ENCODE measurements around the gene SGF29. TPM values are rescaled to one million over a fixed set of nuclear protein-coding genes. Genes with fewer than 3 reads are reported as not detected.

Gene SGF29
- 5.3 and 16.4 TPM in 2 replicates for total RNA-seq (ENCODE audit: low replicate concordance)

DNA sequence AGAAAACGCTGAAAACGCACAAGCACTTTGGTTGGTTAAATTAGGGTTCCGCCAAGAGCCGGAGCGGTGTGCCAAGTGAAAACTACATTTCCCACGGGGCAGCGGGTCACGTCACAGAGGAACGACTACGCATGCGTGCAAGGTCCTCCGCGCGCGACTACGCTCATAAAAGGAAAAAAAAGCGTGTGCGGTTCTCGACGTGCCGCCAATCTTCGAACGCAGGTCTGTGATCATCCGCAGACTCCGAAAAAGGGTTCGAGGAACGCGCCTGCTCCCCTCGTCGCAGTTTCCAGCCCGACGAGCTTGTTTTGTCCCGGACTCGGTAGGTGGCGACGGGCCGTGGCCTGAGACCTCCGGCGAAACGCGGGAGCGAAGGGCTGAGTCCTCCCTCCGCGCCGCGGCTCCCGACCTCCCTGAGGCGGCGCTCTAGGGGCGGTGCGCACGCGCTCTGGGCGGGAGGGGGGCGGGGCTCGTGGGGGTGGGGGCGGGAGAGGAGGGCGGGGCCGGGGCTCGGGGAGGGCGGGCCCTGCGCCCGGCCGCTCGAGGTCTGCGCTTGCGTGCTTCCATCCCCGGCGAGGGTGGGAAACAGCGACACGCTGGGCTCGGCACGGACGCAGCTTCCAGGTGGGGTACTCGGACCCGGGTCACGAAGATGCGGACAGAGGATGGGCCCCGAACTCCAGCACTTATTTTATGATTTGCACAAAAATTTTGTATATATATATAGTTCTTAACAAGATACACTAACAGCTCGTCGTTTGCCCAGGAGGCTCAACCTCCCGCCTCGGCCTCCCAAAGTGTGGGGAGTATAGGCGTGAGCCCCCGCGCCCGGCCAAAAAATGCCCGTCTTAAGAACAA is at the start of gene SGF29:
TSS of gene SGF29 (plus strand) at position 145 of the 858 bp plus-strand sequence. CDS start 27,150 bp downstream, outside the sequence.
- H3K4me1 Mint-ChIP-seq, result peaks cover 10% of the 10 kb centered on the region
- Histone ChIP-seq H3K36me3 (no peaks in the 10 kb centered on the region), H3K4me1 (peaks cover 3% of the 10 kb centered on the region), H3K9me3 (ENCODE audit: low read depth) (no peaks in the 10 kb centered on the region), H3K4me2 (peak within 1 kb of the TSS; percentile 78), H3K27me3 (no peaks in the 10 kb centered on the region), H4K20me1 (ENCODE audit: low read depth) (no peaks in the 10 kb centered on the region), H3F3A (ENCODE audit: low read depth) (peaks cover 3% of the 10 kb centered on the region), H3K9ac (peak within 1 kb of the TSS; percentile 39), H3K27ac (peak within 1 kb of the TSS; percentile 88), H2AFZ (replicated peaks) (peak within 1 kb of the TSS; percentile 83), H3K4me3 (peak within 1 kb of the TSS; percentile 68), H3K79me2 (ENCODE audit: low read depth) (peaks cover 15% of the 10 kb centered on the region)
- H3K27ac Mint-ChIP-seq, result peak within 1 kb of the TSS; percentile 86
- H3K36me3 Mint-ChIP-seq, result peaks cover 12% of the 10 kb centered on the region
- peak within 1 kb of the TSS; percentile 88 for H3K4me3 Mint-ChIP-seq
- TF ChIP-seq, protein P1, sequence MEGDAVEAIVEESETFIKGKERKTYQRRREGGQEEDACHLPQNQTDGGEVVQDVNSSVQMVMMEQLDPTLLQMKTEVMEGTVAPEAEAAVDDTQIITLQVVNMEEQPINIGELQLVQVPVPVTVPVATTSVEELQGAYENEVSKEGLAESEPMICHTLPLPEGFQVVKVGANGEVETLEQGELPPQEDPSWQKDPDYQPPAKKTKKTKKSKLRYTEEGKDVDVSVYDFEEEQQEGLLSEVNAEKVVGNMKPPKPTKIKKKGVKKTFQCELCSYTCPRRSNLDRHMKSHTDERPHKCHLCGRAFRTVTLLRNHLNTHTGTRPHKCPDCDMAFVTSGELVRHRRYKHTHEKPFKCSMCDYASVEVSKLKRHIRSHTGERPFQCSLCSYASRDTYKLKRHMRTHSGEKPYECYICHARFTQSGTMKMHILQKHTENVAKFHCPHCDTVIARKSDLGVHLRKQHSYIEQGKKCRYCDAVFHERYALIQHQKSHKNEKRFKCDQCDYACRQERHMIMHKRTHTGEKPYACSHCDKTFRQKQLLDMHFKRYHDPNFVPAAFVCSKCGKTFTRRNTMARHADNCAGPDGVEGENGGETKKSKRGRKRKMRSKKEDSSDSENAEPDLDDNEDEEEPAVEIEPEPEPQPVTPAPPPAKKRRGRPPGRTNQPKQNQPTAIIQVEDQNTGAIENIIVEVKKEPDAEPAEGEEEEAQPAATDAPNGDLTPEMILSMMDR (IDR thresholded peaks at IDR 0.05), result peak; percentile 49
- TF ChIP-seq EZH2 (IDR thresholded peaks at IDR 0.05), result no peak
- peaks cover 11% of the 10 kb centered on the region for H3K27me3 Mint-ChIP-seq (ENCODE audit: insufficient read depth, low read depth)
- peak; percentile 97 for DNase-seq (ENCODE audit: low spot score)
- H3K9me3 Mint-ChIP-seq, result no peaks in the 10 kb centered on the region

DNA sequence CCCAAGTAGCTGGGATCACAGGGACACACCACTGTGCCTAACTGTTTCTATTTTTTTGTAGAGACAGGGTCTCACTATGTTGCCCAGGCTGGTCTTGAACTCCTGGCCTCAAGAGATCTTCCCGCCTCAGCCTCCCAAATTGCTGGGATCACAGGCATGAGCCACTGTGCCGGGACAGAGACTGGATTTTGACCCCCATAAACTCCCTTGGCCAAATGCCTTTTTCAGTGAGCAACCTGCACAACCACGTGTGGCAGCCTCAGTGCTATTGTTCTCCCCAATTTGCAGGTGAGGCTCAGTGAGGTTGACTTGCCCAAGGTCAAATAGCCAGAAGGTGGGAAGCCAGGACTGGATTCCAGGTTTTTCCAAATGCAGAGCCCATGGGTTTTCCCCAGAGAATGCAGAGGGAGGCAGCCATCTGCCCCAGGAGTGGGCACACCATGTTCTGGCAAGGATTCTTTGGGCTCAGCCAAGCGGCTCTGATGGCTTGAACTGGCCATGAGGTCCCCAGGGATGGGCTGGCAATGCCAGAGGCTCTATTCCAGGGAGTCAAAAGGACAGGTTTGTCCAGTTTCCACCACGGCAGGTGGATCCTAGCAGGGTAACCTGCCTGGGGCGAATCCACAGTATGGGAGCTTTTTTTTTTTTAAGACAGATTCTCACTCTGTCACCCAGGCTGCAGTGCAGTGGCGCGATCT is 48.9 kb upstream of the SGF29 start:
- Histone ChIP-seq H4K20me1 (ENCODE audit: low read depth) (no peaks in the 10 kb centered on the region), H3K27ac (no peak overlapping the region), H3K9ac (no peak overlapping the region), H3K4me1 (no peaks in the 10 kb centered on the region), H3K79me2 (ENCODE audit: low read depth) (no peaks in the 10 kb centered on the region), H3K4me3 (no peak overlapping the region), H3K27me3 (no peaks in the 10 kb centered on the region), H3K9me3 (ENCODE audit: low read depth) (no peaks in the 10 kb centered on the region), H3K36me3 (no peaks in the 10 kb centered on the region), H2AFZ (replicated peaks) (no peak overlapping the region), H3K4me2 (no peak overlapping the region), H3F3A (ENCODE audit: low read depth) (no peaks in the 10 kb centered on the region)
- H3K27me3 Mint-ChIP-seq (ENCODE audit: insufficient read depth, low read depth), result peaks cover 10% of the 10 kb centered on the region
- DNase-seq (ENCODE audit: low spot score), result no peak
- no peaks in the 10 kb centered on the region for H3K9me3 Mint-ChIP-seq
- TF ChIP-seq EZH2 (IDR thresholded peaks at IDR 0.05), result no peak
- TF ChIP-seq EZH2phosphoT487 (IDR thresholded peaks at IDR 0.05), result no peak
- TF ChIP-seq, protein P1 (IDR thresholded peaks at IDR 0.05), result no peak
- H3K4me1 Mint-ChIP-seq, result peaks cover 3% of the 10 kb centered on the region
- no peak overlapping the region for H3K4me3 Mint-ChIP-seq
- H3K36me3 Mint-ChIP-seq, result no peaks in the 10 kb centered on the region
- no peak overlapping the region for H3K27ac Mint-ChIP-seq

DNA sequence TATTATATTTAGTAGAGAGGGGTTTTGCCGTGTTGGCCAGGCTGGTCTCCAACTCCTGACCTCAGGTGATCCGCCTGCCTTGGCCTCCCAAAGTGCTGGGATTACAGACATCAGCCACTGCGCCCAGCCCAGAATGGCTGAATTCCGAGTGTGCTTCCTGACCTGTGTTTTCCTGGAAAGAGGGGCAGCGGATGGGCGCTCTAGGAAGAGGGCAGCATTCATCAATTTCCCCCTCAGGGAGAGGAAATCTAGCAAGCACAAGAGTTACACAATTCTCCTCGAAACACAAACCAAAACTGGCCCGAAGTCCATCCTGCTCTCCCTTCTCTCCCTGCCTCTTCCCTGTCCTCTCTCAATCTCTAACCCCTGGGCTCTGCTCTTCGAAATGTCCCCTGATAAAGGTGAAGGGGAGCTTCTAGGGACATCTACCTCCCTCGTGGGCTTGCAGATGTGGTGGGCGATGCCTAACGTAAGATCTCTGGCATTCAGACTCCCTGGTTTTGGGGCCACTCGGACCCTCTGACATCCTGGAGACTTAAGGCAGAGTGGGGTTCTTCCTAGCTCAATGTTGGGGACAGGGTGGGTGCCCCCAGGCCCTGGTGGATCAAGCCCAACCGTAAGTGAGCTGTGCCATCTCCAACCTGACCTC is 48.1 kb upstream of the SGF29 start:
- Histone ChIP-seq H2AFZ (replicated peaks) (no peak overlapping the region), H3K36me3 (no peaks in the 10 kb centered on the region), H3K4me1 (no peaks in the 10 kb centered on the region), H3K27me3 (no peaks in the 10 kb centered on the region), H3K9ac (no peak overlapping the region), H3F3A (ENCODE audit: low read depth) (no peaks in the 10 kb centered on the region), H3K79me2 (ENCODE audit: low read depth) (no peaks in the 10 kb centered on the region), H3K4me2 (no peak overlapping the region), H3K27ac (no peak overlapping the region), H3K4me3 (no peak overlapping the region), H4K20me1 (ENCODE audit: low read depth) (no peaks in the 10 kb centered on the region), H3K9me3 (ENCODE audit: low read depth) (no peaks in the 10 kb centered on the region)
- Mint-ChIP-seq H3K36me3 (no peaks in the 10 kb centered on the region), H3K27ac (no peak overlapping the region), H3K4me3 (no peak overlapping the region), H3K27me3 (ENCODE audit: insufficient read depth, low read depth) (peaks cover 10% of the 10 kb centered on the region), H3K9me3 (no peaks in the 10 kb centered on the region), H3K4me1 (no peaks in the 10 kb centered on the region)
- no peak for TF ChIP-seq EZH2 (IDR thresholded peaks at IDR 0.05)
- DNase-seq (ENCODE audit: low spot score), result no peak

Data from neural progenitor cell (in vitro differentiated cells).